Measurements from ENCODE around the gene PSMD12. TPM values are rescaled to one million over a fixed set of nuclear protein-coding genes. Genes with fewer than 3 reads are reported as not detected.
"Not testable (repeated sequence)": the region's sequence is repeated elsewhere in the genome, so short reads cannot be mapped to it uniquely, and the experiment has no call there.

The PSMD12 gene
- total RNA-seq, 2 experiments from 2014 or later, result 15.0 to 62.8 TPM

DNA sequence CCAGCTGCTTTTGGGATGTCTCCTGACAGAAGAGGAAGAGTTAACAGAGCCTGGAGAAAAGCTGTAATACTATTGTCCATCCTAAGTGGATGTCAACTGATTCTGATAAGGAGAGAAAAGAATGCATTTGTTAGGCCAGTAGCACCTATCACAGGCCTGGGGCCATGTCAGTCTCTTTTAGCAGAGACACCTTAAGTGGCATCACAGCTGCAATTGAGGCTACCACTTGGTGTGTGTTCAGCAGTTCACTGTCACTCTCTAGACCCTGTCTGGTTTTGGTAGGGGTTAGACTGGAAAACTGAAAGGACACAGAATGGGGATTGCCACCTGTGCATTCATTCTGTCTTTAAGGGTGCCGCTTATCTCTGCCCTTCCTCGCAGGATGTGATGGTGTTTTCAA, 42.0 kb downstream of the PSMD12 start:
- ChIA-PET CTCF (ENCODE audit: unreplicated experiment) (no interaction called here), POLR2A (no interaction called here)
- TF ChIP-seq CTCF (conservative IDR thresholded peaks at IDR 0.05; ENCODE audit: low read length) (no peak), EZH2phosphoT487 (IDR thresholded peaks at IDR 0.05; ENCODE audit: borderline replicate concordance, low read depth, low read length) (no peak)
- no peaks in the 10 kb centered on the region for H4K20me1 ChIP-seq (ENCODE audit: insufficient read depth, low read length)
- no peak overlapping the region for H3K4me2 ChIP-seq (ENCODE audit: low read length)
- H3K4me3 ChIP-seq (ENCODE audit: low read depth, low read length, poor library complexity, severe bottlenecking), result no peak overlapping the region
- H3K36me3 ChIP-seq (ENCODE audit: insufficient read depth, low read length), result no peaks in the 10 kb centered on the region
- H3K79me2 ChIP-seq (ENCODE audit: insufficient read depth, low read depth, low read length), result no peaks in the 10 kb centered on the region
- intact Hi-C loops (cut with micrococcal nuclease; ENCODE audit: unreplicated experiment), result no loop called here
- BruUV-seq (replicated peaks), result no TSS peak
- H3K9me3 ChIP-seq (ENCODE audit: low read length), result no peaks in the 10 kb centered on the region
- DNase-seq (ENCODE audit: low spot score), result no peak
- H3K4me1 ChIP-seq (ENCODE audit: insufficient read depth, low read length, poor library complexity, severe bottlenecking), result no peaks in the 10 kb centered on the region
- H3K9me2 ChIP-seq (ENCODE audit: insufficient read depth, low read length), result no peaks in the 10 kb centered on the region
- H2AFZ ChIP-seq (ENCODE audit: low read length), result no peak overlapping the region
- H3K27ac ChIP-seq (ENCODE audit: low read depth, low read length, poor library complexity, severe bottlenecking), result no peak overlapping the region

DNA sequence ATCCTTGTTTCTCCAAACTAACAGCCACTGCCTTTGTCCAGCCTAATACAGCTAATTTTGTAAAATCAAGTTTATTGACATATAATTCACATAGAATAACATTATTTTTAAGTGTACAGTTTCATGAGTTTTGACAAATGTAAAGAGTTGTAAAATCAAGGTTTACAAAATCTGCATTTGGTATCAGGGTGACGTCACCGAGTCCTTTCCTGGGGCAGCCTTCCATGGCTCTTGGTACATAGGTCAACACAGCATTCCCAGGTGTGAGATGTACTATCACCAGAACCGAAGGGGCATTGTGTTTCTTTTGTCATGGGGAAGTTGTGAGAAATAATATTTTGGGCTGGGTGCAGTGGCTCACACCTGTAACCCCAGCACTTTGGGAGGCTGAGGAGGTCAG, 42.9 kb downstream of the PSMD12 start:
- Histone ChIP-seq H3K9me3 (ENCODE audit: low read length) (no peaks in the 10 kb centered on the region), H3K4me2 (ENCODE audit: low read length) (no peak overlapping the region), H3K9me2 (ENCODE audit: insufficient read depth, low read length) (no peaks in the 10 kb centered on the region), H3K79me2 (ENCODE audit: insufficient read depth, low read depth, low read length) (no peaks in the 10 kb centered on the region), H3K4me3 (ENCODE audit: low read depth, low read length, poor library complexity, severe bottlenecking) (no peak overlapping the region), H3K4me1 (ENCODE audit: insufficient read depth, low read length, poor library complexity, severe bottlenecking) (no peaks in the 10 kb centered on the region), H3K36me3 (ENCODE audit: insufficient read depth, low read length) (no peaks in the 10 kb centered on the region), H3K27ac (ENCODE audit: low read depth, low read length, poor library complexity, severe bottlenecking) (no peak overlapping the region), H4K20me1 (ENCODE audit: insufficient read depth, low read length) (no peaks in the 10 kb centered on the region), H2AFZ (ENCODE audit: low read length) (no peak overlapping the region)
- ChIA-PET POLR2A (no interaction called here), CTCF (ENCODE audit: unreplicated experiment) (no interaction called here)
- TF ChIP-seq CTCF (conservative IDR thresholded peaks at IDR 0.05; ENCODE audit: low read length) (no peak), EZH2phosphoT487 (IDR thresholded peaks at IDR 0.05; ENCODE audit: borderline replicate concordance, low read depth, low read length) (no peak)
- no peak for DNase-seq (ENCODE audit: low spot score)
- intact Hi-C loops (cut with micrococcal nuclease; ENCODE audit: unreplicated experiment), result no loop called here
- BruUV-seq (replicated peaks), result no TSS peak

GRCh38 chr17:67322042-67322787, 44.2 kb downstream of the PSMD12 start:
- Histone ChIP-seq H2AFZ (ENCODE audit: low read length) (no peak overlapping the region), H3K27ac (ENCODE audit: low read depth, low read length, poor library complexity, severe bottlenecking) (no peak overlapping the region), H3K4me3 (ENCODE audit: low read depth, low read length, poor library complexity, severe bottlenecking) (no peak overlapping the region), H3K9me3 (ENCODE audit: low read length) (no peaks in the 10 kb centered on the region), H3K79me2 (ENCODE audit: insufficient read depth, low read depth, low read length) (no peaks in the 10 kb centered on the region), H3K36me3 (ENCODE audit: insufficient read depth, low read length) (no peaks in the 10 kb centered on the region), H3K4me1 (ENCODE audit: insufficient read depth, low read length, poor library complexity, severe bottlenecking) (no peaks in the 10 kb centered on the region), H3K9me2 (ENCODE audit: insufficient read depth, low read length) (no peaks in the 10 kb centered on the region), H3K4me2 (ENCODE audit: low read length) (no peak overlapping the region), H4K20me1 (ENCODE audit: insufficient read depth, low read length) (no peaks in the 10 kb centered on the region)
- BruUV-seq (replicated peaks), result no TSS peak
- intact Hi-C loops (cut with micrococcal nuclease; ENCODE audit: unreplicated experiment), result no loop called here
- POLR2A ChIA-PET, result interaction anchor here (0.7 kb wide), 1 partner anchor 530 kb away, joined by 3 read pairs; no protein-coding TSS in a partner anchor
- CTCF ChIA-PET (ENCODE audit: unreplicated experiment), result no interaction called here
- no peak for TF ChIP-seq EZH2phosphoT487 (IDR thresholded peaks at IDR 0.05; ENCODE audit: borderline replicate concordance, low read depth, low read length)
- no peak for TF ChIP-seq CTCF (conservative IDR thresholded peaks at IDR 0.05; ENCODE audit: low read length)
- no peak for DNase-seq (ENCODE audit: low spot score)

DNA sequence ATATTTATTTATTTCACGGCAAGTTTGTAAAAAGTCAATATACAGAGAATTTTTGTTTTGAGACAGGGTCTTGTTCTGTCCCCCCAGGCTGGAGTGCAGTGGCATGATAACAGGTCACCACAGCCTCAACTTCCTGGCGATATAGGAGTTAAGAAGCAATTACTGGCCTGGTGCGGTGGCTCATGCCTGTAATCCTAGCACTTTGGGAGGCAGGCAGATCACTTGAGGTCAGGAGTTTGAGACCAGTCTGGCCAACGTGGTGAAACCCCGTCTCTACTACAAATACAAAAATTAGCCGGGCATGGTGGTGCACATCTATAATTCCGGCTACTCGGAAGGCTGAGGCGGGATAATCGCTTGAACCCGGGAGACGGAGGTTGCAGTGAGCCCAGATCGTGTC, 44.9 kb downstream of the PSMD12 start:
- H3K9me3 ChIP-seq (ENCODE audit: low read length); H4K20me1 ChIP-seq (ENCODE audit: insufficient read depth, low read length); H3K9me2 ChIP-seq (ENCODE audit: insufficient read depth, low read length); intact Hi-C loops (cut with micrococcal nuclease; ENCODE audit: unreplicated experiment); H3K4me2 ChIP-seq (ENCODE audit: low read length); DNase-seq (ENCODE audit: low spot score); H3K4me1 ChIP-seq (ENCODE audit: insufficient read depth, low read length, poor library complexity, severe bottlenecking); H3K79me2 ChIP-seq (ENCODE audit: insufficient read depth, low read depth, low read length); H3K36me3 ChIP-seq (ENCODE audit: insufficient read depth, low read length); CTCF ChIA-PET (ENCODE audit: unreplicated experiment); BruUV-seq (replicated peaks); H2AFZ ChIP-seq (ENCODE audit: low read length); H3K27ac ChIP-seq (ENCODE audit: low read depth, low read length, poor library complexity, severe bottlenecking); H3K4me3 ChIP-seq (ENCODE audit: low read depth, low read length, poor library complexity, severe bottlenecking): not testable (repeated sequence)
- POLR2A ChIA-PET, result interaction anchor here (0.7 kb wide), 2 partner anchors 174 to 531 kb away, joined by 3 to 4 read pairs; no protein-coding TSS in a partner anchor
